IMR-90 (cell line): Measurements from ENCODE around the gene TMC3. TPM values are rescaled to one million over a fixed set of nuclear protein-coding genes. Genes with fewer than 3 reads are reported as not detected.

Experiments used
- ATAC-seq: fragments of 200-7000 bp; cut with Tn5 transposase; 2 replicates; pipeline ENCODE4 v1.9.1; 2020; ENCODE audit warnings: low read depth, mild to moderate bottlenecking, moderate library complexity
- BruUV-seq: library from RNA; stranded (reverse); fragments of 400-500 nt; replicated peaks from 2 replicates; lab custom pipeline; 2021; lab: Mats Ljungman, UMichigan
- CTCF ChIA-PET: fragments of 300-600 bp; formaldehyde crosslinking; extraction: SDS; loops from one replicate; lab custom pipeline; 2021; ENCODE audit warnings: antibody characterized with exemption; lab: Yijun Ruan, JAX
- POLR2A ChIA-PET: fragments of 300-600 bp; sonication (Branson Sonifier 250); formaldehyde crosslinking; loops from one replicate; lab custom pipeline; 2022; ENCODE audit warnings: antibody characterized with exemption; ENCODE audit not compliant: unreplicated experiment; lab: Charles Lee
- DNase-seq: peaks from one replicate; pipeline ENCODE4 v3.0.0; 2013
- H2AFZ ChIP-seq: replicated peaks from 2 replicates; pipeline ENCODE3; 2013; ENCODE audit warnings: low read length, mild to moderate bottlenecking; ENCODE audit not compliant: poor library complexity
- H2AK5ac ChIP-seq: 2 replicates; pipeline ENCODE4 v1.6.1; 2013; ENCODE audit warnings: low read depth, low read length, inconsistent platforms
- H2AK9ac ChIP-seq: replicated peaks from 2 replicates; pipeline ENCODE3; 2013; ENCODE audit warnings: mild to moderate bottlenecking, low read depth, low read length, moderate library complexity; ENCODE audit not compliant: poor library complexity
- H2BK120ac ChIP-seq: 2 replicates; pipeline ENCODE4 v1.6.1; 2013; ENCODE audit warnings: low read depth, low read length, inconsistent platforms
- H2BK15ac ChIP-seq: 3 replicates; pipeline ENCODE4 v1.6.1; 2013; ENCODE audit warnings: low read depth, low read length, inconsistent platforms
- H2BK20ac ChIP-seq: 2 replicates; pipeline ENCODE4 v1.6.1; 2013; ENCODE audit warnings: low read depth, mild to moderate bottlenecking, inconsistent platforms, low read length, moderate library complexity
- H2BK5ac ChIP-seq: 2 replicates; pipeline ENCODE4 v1.6.1; 2013; ENCODE audit warnings: mild to moderate bottlenecking, low read depth, low read length, inconsistent platforms; ENCODE audit not compliant: poor library complexity, severe bottlenecking
- H3K14ac ChIP-seq: replicated peaks from 2 replicates; pipeline ENCODE4 v1.6.1; 2013; ENCODE audit warnings: low read depth, low read length, inconsistent platforms
- H3K18ac ChIP-seq: 2 replicates; pipeline ENCODE4 v1.6.1; 2013; ENCODE audit warnings: low read depth, low read length, control low read depth
- H3K23ac ChIP-seq: 2 replicates; pipeline ENCODE4 v1.6.1; 2013; ENCODE audit warnings: low read depth, low read length, inconsistent platforms
- H3K27ac ChIP-seq: 2 replicates; pipeline ENCODE4 v1.5.1; 2013; ENCODE audit warnings: mild to moderate bottlenecking, control low read depth, low read length; ENCODE audit not compliant: insufficient read depth
- H3K27me3 ChIP-seq: 2 replicates; pipeline ENCODE4 v1.6.1; 2013; ENCODE audit warnings: low read length; ENCODE audit not compliant: control insufficient read depth, insufficient read depth
- H3K36me3 ChIP-seq: 2 replicates; pipeline ENCODE4 v1.6.1; 2013; ENCODE audit warnings: low read length, mixed read lengths; ENCODE audit not compliant: control insufficient read depth, insufficient read depth
- H3K4ac ChIP-seq: 2 replicates; pipeline ENCODE4 v1.6.1; 2013; ENCODE audit warnings: low read depth, low read length, inconsistent platforms
- H3K4me1 ChIP-seq: 2 replicates; pipeline ENCODE4 v1.6.1; 2013; ENCODE audit warnings: low read length, mixed read lengths; ENCODE audit not compliant: control insufficient read depth, insufficient read depth
- H3K4me2 ChIP-seq: 2 replicates; pipeline ENCODE4 v1.6.1; 2013; ENCODE audit warnings: low read depth, mild to moderate bottlenecking, control low read depth, low read length, moderate library complexity
- H3K4me3 ChIP-seq: 2 replicates; pipeline ENCODE4 v1.5.1; 2013; ENCODE audit warnings: low read depth, mild to moderate bottlenecking, control low read depth, low read length, moderate library complexity; ENCODE audit not compliant: insufficient read depth
- H3K56ac ChIP-seq: 2 replicates; pipeline ENCODE4 v1.6.1; 2013; ENCODE audit warnings: low read length, inconsistent platforms; ENCODE audit not compliant: insufficient read depth; ENCODE audit errors: extremely low read depth
- H3K79me1 ChIP-seq, 2 experiments: 2 replicates each; pipeline ENCODE4 v1.6.1; 2013; ENCODE audit warnings: low read length in 2 of 2, inconsistent platforms in 1 of 2, low read depth in 1 of 2
- H3K9ac ChIP-seq: 2 replicates; pipeline ENCODE4 v1.6.1; 2013; ENCODE audit warnings: low read depth, low read length, control low read depth
- H3K9me1 ChIP-seq: 2 replicates; pipeline ENCODE4 v1.6.1; 2013; ENCODE audit warnings: low read length, inconsistent platforms; ENCODE audit not compliant: insufficient read depth
- H3K9me3 ChIP-seq: 2 replicates; pipeline ENCODE4 v1.6.1; 2013; ENCODE audit warnings: low read length; ENCODE audit not compliant: control insufficient read depth, insufficient read depth
- H4K20me1 ChIP-seq: 2 replicates; pipeline ENCODE4 v1.6.1; 2013; ENCODE audit warnings: low read length, inconsistent platforms; ENCODE audit not compliant: insufficient read depth
- H4K5ac ChIP-seq: 2 replicates; pipeline ENCODE4 v1.6.1; 2013; ENCODE audit warnings: mild to moderate bottlenecking, low read depth, low read length, control low read depth
- H4K8ac ChIP-seq, 2 experiments: 2 replicates each; pipeline ENCODE4 v1.6.1; 2013; ENCODE audit warnings: low read depth in 2 of 2, low read length in 2 of 2, control low read depth in 1 of 2, inconsistent platforms in 1 of 2
- H4K91ac ChIP-seq: 2 replicates; pipeline ENCODE4 v1.6.1; 2013; ENCODE audit warnings: low read depth, low read length, inconsistent platforms; ENCODE audit not compliant: insufficient read depth
- MAFK ChIP-seq: IDR thresholded peaks from 2 replicates; pipeline ENCODE4 v1.6.1; 2012; ENCODE audit warnings: low read depth, low read length, improper control_type of control experiment
- WGBS, 2 experiments: methylation state at CpG; one replicate each; pipeline versions ENCODE4 v1.1.5 to v1.1.7; 2013; ENCODE audit warnings: missing lambda C conversion rate in 2 of 2; ENCODE audit not compliant: insufficient read length in 1 of 2; ENCODE audit errors: extremely low coverage in 2 of 2; 5-methylcytosine and 5-hydroxymethylcytosine counted together
- dilution Hi-C: fragments of 300-500 bp; cut with HindIII; formaldehyde crosslinking; loops from one replicate; pipeline ENCODE4 v1.14.3; 2018; ENCODE audit warnings: low sequenced_read_pairs; ENCODE audit not compliant: unreplicated experiment
- in situ Hi-C: fragments of 300-500 bp; cut with MboI; formaldehyde crosslinking; loops from 3 replicates; pipeline ENCODE4 v1.14.3; 2019; ENCODE audit warnings: low sequenced_read_pairs, inconsistent platforms, mixed read lengths
- intact Hi-C: fragments of 100-400 bp; cut with micrococcal nuclease; formaldehyde crosslinking; loops from 2 replicates; pipeline ENCODE4 v1.10.0; 2022
- polyA plus RNA-seq, 3 experiments: library from polyadenylated mRNA; depleted of rRNA; stranded (reverse); fragments of >200 nt; gene quantifications; 2 replicates each; pipeline ENCODE4 v1.2.3, GENCODE V29; 2012; ENCODE audit warnings: low replicate concordance in 1 of 3
- total RNA-seq: library from RNA; depleted of rRNA; stranded (reverse); fragments of >200 nt; gene quantifications from 2 replicates; pipeline ENCODE4 v1.2.3, GENCODE V29; 2012

Gene TMC3
- total and polyA plus RNA-seq, 2 of the 4 experiments (the other 2 are of a cell fraction): not detected

DNA sequence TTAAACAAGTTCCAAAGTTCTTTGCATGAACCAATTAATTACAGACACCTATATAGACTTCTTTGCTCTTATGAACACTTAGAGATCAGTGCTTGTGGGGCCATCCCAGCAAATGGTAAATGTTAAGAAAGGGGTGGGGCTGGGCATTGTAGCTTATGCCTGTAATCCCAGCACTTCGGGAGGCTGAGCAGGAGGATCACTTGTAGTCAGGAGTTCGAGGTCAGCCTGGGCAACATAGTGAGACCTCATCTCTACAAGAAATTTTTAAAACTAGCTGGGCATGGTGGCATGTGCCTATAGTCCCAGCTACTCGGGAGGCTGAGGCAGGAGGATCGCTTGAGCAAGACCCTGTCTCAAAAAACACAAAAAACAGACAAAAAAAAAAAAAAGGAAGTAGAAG, 30.6 kb downstream of the TMC3 start:
- H3K27ac ChIP-seq: no peak overlapping the region
- no peak overlapping the region for H2BK120ac ChIP-seq
- H3K56ac ChIP-seq: no peak overlapping the region
- H4K5ac ChIP-seq: no peak overlapping the region
- H3K18ac ChIP-seq: no peak overlapping the region
- ChIA-PET CTCF (no interaction called here), POLR2A (no interaction called here)
- ATAC-seq (no peak), DNase-seq (no peak)
- H2AK9ac ChIP-seq: no peak overlapping the region
- no peak overlapping the region for H3K4ac ChIP-seq
- no peak overlapping the region for H3K14ac ChIP-seq
- no peak overlapping the region for H2AFZ ChIP-seq
- H2AK5ac ChIP-seq: no peak overlapping the region
- H2BK15ac ChIP-seq: no peak overlapping the region
- no peak overlapping the region for H2BK5ac ChIP-seq
- H3K23ac ChIP-seq: no peak overlapping the region
- in situ Hi-C loops (loop anchor here (10.0 kb wide), 1 partner anchor 51 kb away; no protein-coding TSS in a partner anchor), dilution Hi-C loops (no loop called here), intact Hi-C loops (loop anchor here (5.0 kb wide), 1 partner anchor 39 kb away; no protein-coding TSS in a partner anchor)
- H2BK20ac ChIP-seq: no peak overlapping the region
- no peak overlapping the region for H3K4me2 ChIP-seq
- H3K9me3 ChIP-seq: no peaks in the 10 kb centered on the region
- no peaks in the 10 kb centered on the region; the same call in none of the 2 replicates for H3K27me3 ChIP-seq
- peaks cover 5% of the 10 kb centered on the region; the same call in 1 of the 2 replicates for H3K4me1 ChIP-seq
- TF ChIP-seq MAFK: no peak
- no peaks in the 10 kb centered on the region for H3K36me3 ChIP-seq
- H3K9me1 ChIP-seq: no peaks in the 10 kb centered on the region
- WGBS, 2 experiments: no CpG with 5 or more reads among the region's 4 CpGs
- no peak overlapping the region for H3K4me3 ChIP-seq
- H3K9ac ChIP-seq: no peak overlapping the region
- H4K20me1 ChIP-seq: no peaks in the 10 kb centered on the region
- no peak overlapping the region for H4K91ac ChIP-seq
- no peak overlapping the region for H4K8ac ChIP-seq
- no TSS peak for BruUV-seq
- H3K79me1 ChIP-seq: no peaks in the 10 kb centered on the region
